Neuronal stem cell (in vitro differentiated cells): ENCODE results near the gene GPI.
A peak's percentile ranks its signal among the peaks of the same experiment; 100 is the strongest.

Experiments used
- DNase-seq: peaks from one replicate; pipeline ENCODE4 v3.0.0-alpha.2; 2013; ENCODE audit warnings: low spot score
- H2AFZ ChIP-seq: one replicate; pipeline ENCODE4 v1.6.1; 2013; ENCODE audit warnings: mild to moderate bottlenecking, low read length, inconsistent platforms
- H2AK5ac ChIP-seq: 2 replicates; pipeline ENCODE4 v1.6.1; 2013; ENCODE audit warnings: low read depth, mild to moderate bottlenecking, inconsistent platforms, low read length, moderate library complexity, mixed read lengths
- H2BK120ac ChIP-seq: 2 replicates; pipeline ENCODE4 v1.6.1; 2013; ENCODE audit warnings: low read depth, mild to moderate bottlenecking, inconsistent platforms, low read length, moderate library complexity, mixed read lengths
- H2BK12ac ChIP-seq: one replicate; pipeline ENCODE4 v1.6.1; 2013; ENCODE audit warnings: low read length, inconsistent platforms
- H2BK15ac ChIP-seq: 2 replicates; pipeline ENCODE4 v1.6.1; 2013; ENCODE audit warnings: mild to moderate bottlenecking, low read length, inconsistent platforms, mixed read lengths
- H2BK5ac ChIP-seq: one replicate; pipeline ENCODE4 v1.6.1; 2013; ENCODE audit warnings: inconsistent platforms, mild to moderate bottlenecking, low read length, moderate library complexity
- H3K14ac ChIP-seq: one replicate; pipeline ENCODE4 v1.6.1; 2013; ENCODE audit warnings: low read length, inconsistent platforms
- H3K18ac ChIP-seq: 2 replicates; pipeline ENCODE4 v1.6.1; 2013; ENCODE audit warnings: low read length, inconsistent platforms
- H3K23ac ChIP-seq: 2 replicates; pipeline ENCODE4 v1.6.1; 2013; ENCODE audit warnings: low read depth, mild to moderate bottlenecking, mixed read lengths, low read length, inconsistent platforms; ENCODE audit not compliant: poor library complexity
- H3K27ac ChIP-seq: replicated peaks from 3 replicates; pipeline ENCODE4 v1.5.1; 2013; ENCODE audit warnings: low read length, inconsistent platforms
- H3K27me3 ChIP-seq, 3 experiments: 2 replicates each; pipeline ENCODE4 v1.6.1; 2013; ENCODE audit warnings: low read length in 3 of 3, mild to moderate bottlenecking in 2 of 3, inconsistent platforms in 1 of 3, low read depth in 1 of 3, mixed read lengths in 1 of 3, moderate library complexity in 1 of 3; ENCODE audit not compliant: control insufficient read depth in 3 of 3, insufficient read depth in 3 of 3
- H3K36me3 ChIP-seq, 2 donors: replicated peaks in 1 of 2; 2 replicates each; pipeline ENCODE4 v1.6.1; 2013; ENCODE audit warnings: low read length in 2 of 2; ENCODE audit not compliant: control insufficient read depth in 2 of 2, insufficient read depth in 2 of 2
- H3K4ac ChIP-seq: 2 replicates; pipeline ENCODE4 v1.6.1; 2013; ENCODE audit warnings: inconsistent platforms, mild to moderate bottlenecking, low read length, moderate library complexity
- H3K4me1 ChIP-seq, 2 donors: 1 replicate in 1 of 2; 2 replicates in 1 of 2; pipeline ENCODE4 v1.6.1; 2013; ENCODE audit warnings: low read length in 2 of 2, low read depth in 1 of 2; ENCODE audit not compliant: control insufficient read depth in 2 of 2, insufficient read depth in 1 of 2
- H3K4me2 ChIP-seq: one replicate; pipeline ENCODE4 v1.6.1; 2013; ENCODE audit warnings: mild to moderate bottlenecking, low read length, inconsistent platforms; ENCODE audit not compliant: insufficient read depth, poor library complexity, severe bottlenecking
- H3K4me3 ChIP-seq, 2 donors: 2 replicates each; pipeline ENCODE4 v1.5.1; 2013; ENCODE audit warnings: low read length in 2 of 2, mild to moderate bottlenecking in 2 of 2, inconsistent platforms in 1 of 2, moderate library complexity in 1 of 2
- H3K79me1 ChIP-seq: one replicate; pipeline ENCODE4 v1.6.1; 2013; ENCODE audit warnings: low read depth, mild to moderate bottlenecking, inconsistent platforms, low read length, moderate library complexity
- H3K9ac ChIP-seq: one replicate; pipeline ENCODE4 v1.6.1; 2013; ENCODE audit warnings: mild to moderate bottlenecking, low read depth, low read length, inconsistent platforms; ENCODE audit not compliant: poor library complexity
- H3K9me3 ChIP-seq, 2 donors: replicated peaks in 1 of 2; 2 replicates each; pipeline versions ENCODE3 to v1.6.1; 2013; ENCODE audit warnings: low read length in 2 of 2, mild to moderate bottlenecking in 2 of 2, inconsistent platforms in 1 of 2, low read depth in 1 of 2, mixed read lengths in 1 of 2, moderate library complexity in 1 of 2; ENCODE audit not compliant: control insufficient read depth in 2 of 2, insufficient read depth in 1 of 2
- H4K8ac ChIP-seq: one replicate; pipeline ENCODE4 v1.6.1; 2013; ENCODE audit warnings: low read depth, mild to moderate bottlenecking, inconsistent platforms, low read length, moderate library complexity
- H4K91ac ChIP-seq: one replicate; pipeline ENCODE4 v1.6.1; 2013; ENCODE audit warnings: low read length, low read depth, mild to moderate bottlenecking, inconsistent platforms; ENCODE audit not compliant: poor library complexity
- WGBS, 2 donors: extraction: QIAGEN DNeasy Blood & Tissue Kit; methylation state at CpG; one replicate each; pipeline ENCODE4 v1.1.7; 2013; ENCODE audit warnings: missing lambda C conversion rate in 2 of 2, mixed read lengths in 1 of 2; ENCODE audit not compliant: insufficient read length in 2 of 2, insufficient replicate concordance in 1 of 2; ENCODE audit errors: extremely low coverage in 2 of 2; 5-methylcytosine and 5-hydroxymethylcytosine counted together

GPI gene

DNA sequence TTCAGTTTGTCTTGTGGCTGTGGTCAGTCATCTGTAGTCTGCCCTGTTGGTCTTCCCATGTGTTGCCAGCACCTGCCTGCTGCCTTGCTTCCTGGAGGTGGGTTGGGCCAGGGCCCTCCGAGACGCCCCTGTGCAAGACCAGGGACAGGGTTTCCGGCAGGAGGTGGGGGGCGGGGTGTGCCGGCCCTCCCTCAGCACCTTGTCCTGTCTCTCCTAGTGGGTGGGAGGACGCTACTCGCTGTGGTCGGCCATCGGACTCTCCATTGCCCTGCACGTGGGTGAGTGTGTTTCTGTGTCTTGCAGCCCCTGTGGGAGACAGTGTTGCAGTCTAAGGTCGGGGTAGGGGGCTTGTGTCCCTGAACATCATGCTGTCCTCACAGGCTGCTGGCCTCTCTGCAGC lies 28.0 kb downstream of the GPI start:
- no peaks in the 10 kb centered on the region for H3K27me3 ChIP-seq
- no peak overlapping the region for H4K8ac ChIP-seq
- H3K23ac ChIP-seq: no peak overlapping the region
- no peak overlapping the region for H2AFZ ChIP-seq
- no peak overlapping the region for H3K4me2 ChIP-seq
- no peak overlapping the region for H2BK12ac ChIP-seq
- no peak overlapping the region for H2BK5ac ChIP-seq
- H4K91ac ChIP-seq: no peak overlapping the region
- no peak overlapping the region for H3K4me3 ChIP-seq
- H2BK15ac ChIP-seq: no peak overlapping the region
- peaks cover 2% of the 10 kb centered on the region for H3K79me1 ChIP-seq
- H3K9me3 ChIP-seq: no peaks in the 10 kb centered on the region
- H3K36me3 ChIP-seq: peaks cover 52 to 88% of the 10 kb centered on the region in 2 donors
- no peak overlapping the region for H3K4ac ChIP-seq
- no CpG with 5 or more reads among the region's 11 CpGs for WGBS, 2 donors
- no peak overlapping the region for H2BK120ac ChIP-seq
- H3K4me1 ChIP-seq: no peaks in the 10 kb centered on the region
- no peak overlapping the region for H3K14ac ChIP-seq
- no peak overlapping the region for H3K18ac ChIP-seq
- no peak overlapping the region for H3K27ac ChIP-seq
- H3K9ac ChIP-seq: no peak overlapping the region
- H2AK5ac ChIP-seq: no peak overlapping the region
- DNase-seq: no peak

DNA sequence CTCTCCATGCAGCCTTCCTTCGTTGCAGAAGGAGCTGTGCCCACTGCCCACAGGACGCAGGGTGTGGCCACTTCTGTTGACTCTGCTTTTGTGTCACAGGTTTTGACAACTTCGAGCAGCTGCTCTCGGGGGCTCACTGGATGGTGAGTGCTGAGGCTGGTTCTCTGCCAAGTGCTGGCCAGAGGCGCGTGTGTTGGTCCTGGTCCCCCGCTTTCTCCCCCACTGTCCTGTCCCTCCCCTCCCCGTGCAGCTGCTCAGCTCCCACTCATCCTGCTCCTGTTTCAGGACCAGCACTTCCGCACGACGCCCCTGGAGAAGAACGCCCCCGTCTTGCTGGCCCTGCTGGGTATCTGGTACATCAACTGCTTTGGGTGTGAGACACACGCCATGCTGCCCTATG lies 28.6 kb downstream of the GPI start:
- Histone ChIP-seq H4K8ac (no peak overlapping the region), H3K9ac (no peak overlapping the region), H3K27me3 (no peaks in the 10 kb centered on the region), H2BK15ac (no peak overlapping the region), H2AK5ac (no peak overlapping the region), H2BK12ac (no peak overlapping the region), H3K4me2 (no peak overlapping the region), H3K18ac (no peak overlapping the region), H3K79me1 (peaks cover 2% of the 10 kb centered on the region), H3K36me3 (peaks cover 55 to 93% of the 10 kb centered on the region in 2 donors), H2AFZ (no peak overlapping the region), H3K4ac (no peak overlapping the region), H4K91ac (no peak overlapping the region), H3K4me1 (no peaks in the 10 kb centered on the region), H2BK5ac (peak overlapping the region; percentile 57), H3K27ac (no peak overlapping the region), H3K23ac (no peak overlapping the region), H3K9me3 (no peaks in the 10 kb centered on the region), H2BK120ac (no peak overlapping the region), H3K14ac (no peak overlapping the region), H3K4me3 (no peak overlapping the region)
- no peak for DNase-seq
- WGBS, 2 donors: no CpG with 5 or more reads among the region's 14 CpGs

DNA sequence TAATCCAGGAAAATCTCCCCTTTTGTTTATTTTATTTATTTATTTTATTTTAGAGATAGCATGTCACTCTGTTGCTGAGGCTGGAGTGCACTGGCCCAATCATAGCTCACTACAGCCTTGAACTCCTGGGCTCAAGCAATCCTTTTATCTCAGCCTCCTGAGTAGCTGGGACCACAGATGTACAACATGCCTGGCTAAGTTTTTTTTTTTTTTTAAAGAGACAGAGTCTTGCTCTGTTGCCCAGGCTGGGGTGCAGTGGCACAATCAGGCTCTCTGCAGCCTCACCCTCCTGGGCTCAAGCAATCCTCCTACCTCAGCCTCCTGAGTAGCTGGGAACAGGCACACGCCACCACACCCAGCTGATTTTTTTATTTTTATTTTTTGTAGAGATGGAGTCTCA lies 32.9 kb downstream of the GPI start:
- H2BK5ac ChIP-seq: no peak overlapping the region
- H3K18ac ChIP-seq: no peak overlapping the region
- H3K4me2 ChIP-seq: no peak overlapping the region
- H2AK5ac ChIP-seq: no peak overlapping the region
- H3K14ac ChIP-seq: no peak overlapping the region
- no peak overlapping the region for H3K23ac ChIP-seq
- no peak overlapping the region for H3K9ac ChIP-seq
- no peaks in the 10 kb centered on the region for H3K27me3 ChIP-seq
- no peak overlapping the region for H2AFZ ChIP-seq
- no peak overlapping the region for H4K91ac ChIP-seq
- WGBS, 2 donors: no CpG with 5 or more reads among the region's 1 CpG
- no peak overlapping the region for H3K4ac ChIP-seq
- peaks cover 2% of the 10 kb centered on the region for H3K79me1 ChIP-seq
- H2BK12ac ChIP-seq: no peak overlapping the region
- no peak overlapping the region for H4K8ac ChIP-seq
- no peak overlapping the region for H3K4me3 ChIP-seq
- no peaks in the 10 kb centered on the region for H3K4me1 ChIP-seq
- H3K36me3 ChIP-seq: peaks cover 46 to 73% of the 10 kb centered on the region in 2 donors
- H3K27ac ChIP-seq: no peak overlapping the region
- H2BK120ac ChIP-seq: no peak overlapping the region
- H3K9me3 ChIP-seq: no peaks in the 10 kb centered on the region
- DNase-seq: no peak
- no peak overlapping the region for H2BK15ac ChIP-seq

DNA sequence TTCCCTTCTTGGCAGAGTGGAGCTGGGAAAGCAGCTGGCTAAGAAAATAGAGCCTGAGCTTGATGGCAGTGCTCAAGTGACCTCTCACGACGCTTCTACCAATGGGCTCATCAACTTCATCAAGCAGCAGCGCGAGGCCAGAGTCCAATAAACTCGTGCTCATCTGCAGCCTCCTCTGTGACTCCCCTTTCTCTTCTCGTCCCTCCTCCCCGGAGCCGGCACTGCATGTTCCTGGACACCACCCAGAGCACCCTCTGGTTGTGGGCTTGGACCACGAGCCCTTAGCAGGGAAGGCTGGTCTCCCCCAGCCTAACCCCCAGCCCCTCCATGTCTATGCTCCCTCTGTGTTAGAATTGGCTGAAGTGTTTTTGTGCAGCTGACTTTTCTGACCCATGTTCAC lies 34.9 kb downstream of the GPI start:
- no peak overlapping the region for H2AK5ac ChIP-seq
- no peak for DNase-seq
- no peak overlapping the region for H4K91ac ChIP-seq
- H2BK12ac ChIP-seq: no peak overlapping the region
- H3K27ac ChIP-seq: no peak overlapping the region
- no peaks in the 10 kb centered on the region for H3K9me3 ChIP-seq
- no peak overlapping the region for H2BK15ac ChIP-seq
- no peaks in the 10 kb centered on the region for H3K27me3 ChIP-seq
- H2AFZ ChIP-seq: no peak overlapping the region
- H3K14ac ChIP-seq: no peak overlapping the region
- no peak overlapping the region for H3K18ac ChIP-seq
- H3K4ac ChIP-seq: no peak overlapping the region
- H2BK120ac ChIP-seq: no peak overlapping the region
- H3K4me3 ChIP-seq: peak overlapping the region in 1 of 2 donors; percentile 16
- WGBS, 2 donors: no CpG with 5 or more reads among the region's 9 CpGs
- peaks cover 6% of the 10 kb centered on the region for H3K79me1 ChIP-seq
- no peak overlapping the region for H3K9ac ChIP-seq
- H3K23ac ChIP-seq: no peak overlapping the region
- H3K4me2 ChIP-seq: no peak overlapping the region
- peaks cover 34 to 53% of the 10 kb centered on the region in 2 donors for H3K36me3 ChIP-seq
- H2BK5ac ChIP-seq: no peak overlapping the region
- no peak overlapping the region for H4K8ac ChIP-seq
- no peaks in the 10 kb centered on the region for H3K4me1 ChIP-seq
